K562 (cell line): ENCODE data around the gene C11orf86. TPM values are rescaled to one million over a fixed set of nuclear protein-coding genes. Genes with fewer than 3 reads are reported as not detected.

ENCODE experiments used
- ATF1 ChIP-seq, 2 experiments: fragments of 450-650 bp in 1 of 2; IDR thresholded peaks; 2 replicates each; pipeline ENCODE4 v1.6.1; 2016; ENCODE audit warnings: missing compliant biosample characterization in 1 of 2, missing genetic modification characterization in 1 of 2
- C11orf30 ChIP-seq: fragments of 450-650 bp; IDR thresholded peaks from 2 replicates; pipeline ENCODE4 v1.6.1; 2016; ENCODE audit warnings: low read depth, mild to moderate bottlenecking
- ELF1 ChIP-seq: fragments of 200-800 bp; sonication (Bioruptor generic); IDR thresholded peaks from 2 replicates; pipeline ENCODE4 v1.6.1; 2016; ENCODE audit warnings: missing genetic modification characterization, missing compliant biosample characterization
- ETV5 ChIP-seq: sonication (generic); formaldehyde crosslinking; IDR thresholded peaks from 2 replicates; pipeline ENCODE4 v1.4.0; 2020; ENCODE audit warnings: low read depth, mild to moderate bottlenecking, missing genetic modification reagents
- GABPB1 ChIP-seq: sonication (generic); formaldehyde crosslinking; IDR thresholded peaks from 2 replicates; pipeline ENCODE4 v1.8.0; 2022; ENCODE audit warnings: mild to moderate bottlenecking, missing genetic modification reagents
- NONO ChIP-seq, 2 experiments: fragments of 200-400 bp in 1 of 2; fragments of 450-650 bp in 1 of 2; formaldehyde crosslinking in 1 of 2; IDR thresholded peaks; 2 replicates each; pipeline ENCODE4 v1.6.1; 2017; ENCODE audit warnings: low read depth in 2 of 2, mild to moderate bottlenecking in 2 of 2, moderate library complexity in 2 of 2, low read length in 1 of 2
- SIN3A ChIP-seq, 2 experiments: fragments of 150-350 bp in 1 of 2; IDR thresholded peaks; 2 replicates each; pipeline ENCODE4 v1.6.1; 2011 to 2016; ENCODE audit warnings: borderline replicate concordance in 2 of 2, low read depth in 2 of 2, low read length in 2 of 2, mild to moderate bottlenecking in 2 of 2, moderate library complexity in 2 of 2; ENCODE audit not compliant: control insufficient read depth in 1 of 2
- ZBTB17 ChIP-seq: fragments of 450-650 bp; formaldehyde crosslinking; IDR thresholded peaks from 2 replicates; pipeline ENCODE4 v1.4.0; 2020; ENCODE audit warnings: mild to moderate bottlenecking
- polyA plus RNA-seq, 8 experiments: library from polyadenylated mRNA; depleted of rRNA in 4 of 8; stranded (reverse) in 5 of 8; unstranded in 3 of 8; fragments of >200 nt; fragmentation: Nextera tagmentation in 2 of 8; fragmentation: Illumina TruSeq in 1 of 8; extraction: Ambion mirVana in 2 of 8; extraction: Trizol in 1 of 8; gene quantifications; 2 replicates each; pipeline versions ENCODE4 v1.2.1 to v1.2.3, GENCODE V29; 2011 to 2014; ENCODE audit warnings: inconsistent platforms in 1 of 8, missing spikeins in 1 of 8
- total RNA-seq, 7 experiments: library from RNA; depleted of rRNA in 6 of 7; stranded (reverse); fragments of >200 nt in 6 of 7; fragmentation: Illumina TruSeq in 2 of 7; extraction: Trizol in 2 of 7; gene quantifications; 2 replicates each; pipeline versions ENCODE4 v1.2.1 to v1.2.3, GENCODE V29; 2011 to 2021; ENCODE audit warnings: low replicate concordance in 1 of 7
- TF ChIP-seq, protein P1 (sequence below): conservative IDR thresholded peaks from 2 replicates; pipeline ENCODE4 v1.6.1; 2011; ENCODE audit warnings: low read depth, mild to moderate bottlenecking, low read length; ENCODE audit not compliant: control insufficient read depth
- TF ChIP-seq, protein P2 (sequence below): sonication (generic); formaldehyde crosslinking; IDR thresholded peaks from 2 replicates; pipeline ENCODE4 v1.8.0; 2022; ENCODE audit warnings: mild to moderate bottlenecking, missing genetic modification reagents
- TF ChIP-seq, protein P3 (sequence below): fragments of 250-450 bp; sonication (Bioruptor Pico); IDR thresholded peaks from 2 replicates; pipeline ENCODE4 v1.8.0; 2021; ENCODE audit warnings: borderline replicate concordance, mild to moderate bottlenecking, moderate library complexity; ENCODE audit not compliant: poor library complexity, severe bottlenecking
- TF ChIP-seq, protein P4 (sequence below): fragments of 200-800 bp; sonication (Bioruptor generic); IDR thresholded peaks from 2 replicates; pipeline ENCODE4 v1.6.1; 2017; ENCODE audit warnings: missing genetic modification characterization, missing compliant biosample characterization
- TF ChIP-seq, protein P5 (sequence below): sonication (generic); formaldehyde crosslinking; IDR thresholded peaks from 2 replicates; pipeline ENCODE4 v1.8.0; 2023; ENCODE audit warnings: mild to moderate bottlenecking, missing genetic modification reagents
- TF ChIP-seq, protein P6 (sequence below): fragments of 250-450 bp; sonication (Bioruptor Pico); IDR thresholded peaks from 2 replicates; pipeline ENCODE4 v1.9.0; 2021; ENCODE audit warnings: mild to moderate bottlenecking, inconsistent platforms

C11orf86 gene
- total and polyA plus RNA-seq, 9 of the 15 experiments (the other 6 are each of a cell fraction or from before 2014, with no cell fraction given), result not detected

DNA sequence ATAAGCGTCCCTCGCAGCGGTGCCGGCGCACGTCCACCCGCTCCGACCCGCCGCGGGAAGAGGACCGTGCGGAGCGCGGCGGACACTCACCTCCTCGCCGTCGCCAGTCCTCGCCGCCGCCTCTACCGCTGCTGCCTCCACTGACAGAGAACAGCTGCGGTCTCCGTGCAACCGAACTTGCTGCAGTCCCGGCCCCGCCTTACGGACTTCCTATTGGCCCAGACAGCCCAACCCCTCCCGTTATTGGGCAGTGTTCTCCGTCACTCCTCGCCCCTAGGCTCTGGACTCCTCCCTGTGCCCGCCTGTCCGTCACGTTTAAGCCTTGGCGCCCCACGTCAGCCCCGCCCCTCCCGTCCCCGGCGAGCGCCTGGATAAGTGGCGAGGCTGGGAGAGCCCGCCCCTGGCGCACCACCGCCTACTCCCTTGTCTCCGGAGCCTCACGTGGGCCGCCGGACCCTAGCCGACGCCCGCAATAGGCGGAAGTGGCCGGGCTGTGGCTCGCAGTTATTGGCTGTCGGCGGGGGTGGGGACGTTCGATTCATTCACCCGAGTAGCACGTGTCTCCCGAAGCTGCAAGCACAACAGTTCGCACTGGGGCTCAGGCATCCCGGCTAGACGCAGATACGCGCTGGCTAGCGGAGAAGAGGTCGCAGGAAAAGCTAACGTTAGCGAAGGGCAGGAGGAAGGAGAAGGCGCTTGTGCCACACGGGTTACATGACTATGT is 16.7 kb upstream of the C11orf86 start, which contains the start of gene PC (continued):
- TF ChIP-seq, protein P1, sequence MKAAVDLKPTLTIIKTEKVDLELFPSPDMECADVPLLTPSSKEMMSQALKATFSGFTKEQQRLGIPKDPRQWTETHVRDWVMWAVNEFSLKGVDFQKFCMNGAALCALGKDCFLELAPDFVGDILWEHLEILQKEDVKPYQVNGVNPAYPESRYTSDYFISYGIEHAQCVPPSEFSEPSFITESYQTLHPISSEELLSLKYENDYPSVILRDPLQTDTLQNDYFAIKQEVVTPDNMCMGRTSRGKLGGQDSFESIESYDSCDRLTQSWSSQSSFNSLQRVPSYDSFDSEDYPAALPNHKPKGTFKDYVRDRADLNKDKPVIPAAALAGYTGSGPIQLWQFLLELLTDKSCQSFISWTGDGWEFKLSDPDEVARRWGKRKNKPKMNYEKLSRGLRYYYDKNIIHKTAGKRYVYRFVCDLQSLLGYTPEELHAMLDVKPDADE, result peak; percentile 48; the same call in 1 of the 2 replicates
- TF ChIP-seq ELF1, result peak; percentile 97
- TF ChIP-seq ZBTB17 (CRISPR knock-in tag), result peak; percentile 56; the same call in 1 of the 2 replicates
- peak; percentile 92 to 96; a peak in 3 of 4 replicates for TF ChIP-seq SIN3A (IDR thresholded peaks at IDR 0.05; ENCODE audit: borderline replicate concordance in 2 of 2, control insufficient read depth in 1 of 2, low read depth in 2 of 2, low read length in 2 of 2)
- 0 out of 2 replicates have a peak, but pooled peaks have one; percentile 31 for TF ChIP-seq C11orf30
- peak in 1 of 2 experiments; percentile 85; a peak in 2 of 4 replicates for TF ChIP-seq NONO (IDR thresholded peaks at IDR 0.05; ENCODE audit: low read depth in 2 of 2, low read length in 1 of 2)
- TF ChIP-seq GABPB1 (CRISPR knock-in tag), result peak; percentile 86
- TF ChIP-seq, protein P2, sequence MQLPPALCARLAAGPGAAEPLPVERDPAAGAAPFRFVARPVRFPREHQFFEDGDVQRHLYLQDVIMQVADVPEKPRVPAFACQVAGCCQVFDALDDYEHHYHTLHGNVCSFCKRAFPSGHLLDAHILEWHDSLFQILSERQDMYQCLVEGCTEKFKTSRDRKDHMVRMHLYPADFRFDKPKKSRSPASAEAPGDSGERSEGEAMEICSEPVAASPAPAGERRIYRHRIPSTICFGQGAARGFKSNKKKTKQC (CRISPR knock-in tag), result peak; percentile 77; the same call in 1 of the 2 replicates
- TF ChIP-seq, protein P3, sequence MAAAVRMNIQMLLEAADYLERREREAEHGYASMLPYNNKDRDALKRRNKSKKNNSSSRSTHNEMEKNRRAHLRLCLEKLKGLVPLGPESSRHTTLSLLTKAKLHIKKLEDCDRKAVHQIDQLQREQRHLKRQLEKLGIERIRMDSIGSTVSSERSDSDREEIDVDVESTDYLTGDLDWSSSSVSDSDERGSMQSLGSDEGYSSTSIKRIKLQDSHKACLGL (CRISPR knock-in tag), result peak; percentile 86
- peak; percentile 11; the same call in 1 of the 2 replicates for TF ChIP-seq ATF1 (CRISPR knock-in tag; IDR thresholded peaks at IDR 0.05)
- TF ChIP-seq ATF1 (tag; IDR thresholded peaks at IDR 0.05), result peak; percentile 93
- peak; percentile 67; the same call in 1 of the 2 replicates for TF ChIP-seq ETV5
- TF ChIP-seq, protein P4, sequence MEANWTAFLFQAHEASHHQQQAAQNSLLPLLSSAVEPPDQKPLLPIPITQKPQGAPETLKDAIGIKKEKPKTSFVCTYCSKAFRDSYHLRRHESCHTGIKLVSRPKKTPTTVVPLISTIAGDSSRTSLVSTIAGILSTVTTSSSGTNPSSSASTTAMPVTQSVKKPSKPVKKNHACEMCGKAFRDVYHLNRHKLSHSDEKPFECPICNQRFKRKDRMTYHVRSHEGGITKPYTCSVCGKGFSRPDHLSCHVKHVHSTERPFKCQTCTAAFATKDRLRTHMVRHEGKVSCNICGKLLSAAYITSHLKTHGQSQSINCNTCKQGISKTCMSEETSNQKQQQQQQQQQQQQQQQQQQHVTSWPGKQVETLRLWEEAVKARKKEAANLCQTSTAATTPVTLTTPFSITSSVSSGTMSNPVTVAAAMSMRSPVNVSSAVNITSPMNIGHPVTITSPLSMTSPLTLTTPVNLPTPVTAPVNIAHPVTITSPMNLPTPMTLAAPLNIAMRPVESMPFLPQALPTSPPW (CRISPR knock-in tag), result peak; percentile 71
- TF ChIP-seq, protein P5, sequence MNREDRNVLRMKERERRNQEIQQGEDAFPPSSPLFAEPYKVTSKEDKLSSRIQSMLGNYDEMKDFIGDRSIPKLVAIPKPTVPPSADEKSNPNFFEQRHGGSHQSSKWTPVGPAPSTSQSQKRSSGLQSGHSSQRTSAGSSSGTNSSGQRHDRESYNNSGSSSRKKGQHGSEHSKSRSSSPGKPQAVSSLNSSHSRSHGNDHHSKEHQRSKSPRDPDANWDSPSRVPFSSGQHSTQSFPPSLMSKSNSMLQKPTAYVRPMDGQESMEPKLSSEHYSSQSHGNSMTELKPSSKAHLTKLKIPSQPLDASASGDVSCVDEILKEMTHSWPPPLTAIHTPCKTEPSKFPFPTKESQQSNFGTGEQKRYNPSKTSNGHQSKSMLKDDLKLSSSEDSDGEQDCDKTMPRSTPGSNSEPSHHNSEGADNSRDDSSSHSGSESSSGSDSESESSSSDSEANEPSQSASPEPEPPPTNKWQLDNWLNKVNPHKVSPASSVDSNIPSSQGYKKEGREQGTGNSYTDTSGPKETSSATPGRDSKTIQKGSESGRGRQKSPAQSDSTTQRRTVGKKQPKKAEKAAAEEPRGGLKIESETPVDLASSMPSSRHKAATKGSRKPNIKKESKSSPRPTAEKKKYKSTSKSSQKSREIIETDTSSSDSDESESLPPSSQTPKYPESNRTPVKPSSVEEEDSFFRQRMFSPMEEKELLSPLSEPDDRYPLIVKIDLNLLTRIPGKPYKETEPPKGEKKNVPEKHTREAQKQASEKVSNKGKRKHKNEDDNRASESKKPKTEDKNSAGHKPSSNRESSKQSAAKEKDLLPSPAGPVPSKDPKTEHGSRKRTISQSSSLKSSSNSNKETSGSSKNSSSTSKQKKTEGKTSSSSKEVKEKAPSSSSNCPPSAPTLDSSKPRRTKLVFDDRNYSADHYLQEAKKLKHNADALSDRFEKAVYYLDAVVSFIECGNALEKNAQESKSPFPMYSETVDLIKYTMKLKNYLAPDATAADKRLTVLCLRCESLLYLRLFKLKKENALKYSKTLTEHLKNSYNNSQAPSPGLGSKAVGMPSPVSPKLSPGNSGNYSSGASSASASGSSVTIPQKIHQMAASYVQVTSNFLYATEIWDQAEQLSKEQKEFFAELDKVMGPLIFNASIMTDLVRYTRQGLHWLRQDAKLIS (CRISPR knock-in tag), result peak; percentile 70; the same call in 1 of the 2 replicates
- TF ChIP-seq, protein P6, sequence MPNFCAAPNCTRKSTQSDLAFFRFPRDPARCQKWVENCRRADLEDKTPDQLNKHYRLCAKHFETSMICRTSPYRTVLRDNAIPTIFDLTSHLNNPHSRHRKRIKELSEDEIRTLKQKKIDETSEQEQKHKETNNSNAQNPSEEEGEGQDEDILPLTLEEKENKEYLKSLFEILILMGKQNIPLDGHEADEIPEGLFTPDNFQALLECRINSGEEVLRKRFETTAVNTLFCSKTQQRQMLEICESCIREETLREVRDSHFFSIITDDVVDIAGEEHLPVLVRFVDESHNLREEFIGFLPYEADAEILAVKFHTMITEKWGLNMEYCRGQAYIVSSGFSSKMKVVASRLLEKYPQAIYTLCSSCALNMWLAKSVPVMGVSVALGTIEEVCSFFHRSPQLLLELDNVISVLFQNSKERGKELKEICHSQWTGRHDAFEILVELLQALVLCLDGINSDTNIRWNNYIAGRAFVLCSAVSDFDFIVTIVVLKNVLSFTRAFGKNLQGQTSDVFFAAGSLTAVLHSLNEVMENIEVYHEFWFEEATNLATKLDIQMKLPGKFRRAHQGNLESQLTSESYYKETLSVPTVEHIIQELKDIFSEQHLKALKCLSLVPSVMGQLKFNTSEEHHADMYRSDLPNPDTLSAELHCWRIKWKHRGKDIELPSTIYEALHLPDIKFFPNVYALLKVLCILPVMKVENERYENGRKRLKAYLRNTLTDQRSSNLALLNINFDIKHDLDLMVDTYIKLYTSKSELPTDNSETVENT (CRISPR knock-in tag), result peak; percentile 61; the same call in 1 of the 2 replicates
